Trophoblast cell (in vitro differentiated cells and primary cell): ENCODE data around the gene CDX1.

Experiments used
- DNase-seq, 2 donors: peaks; one replicate each; pipeline ENCODE4 v3.0.0-alpha.2; 2016
- H2AFZ ChIP-seq: 2 replicates; pipeline ENCODE4 v1.6.1; 2013; ENCODE audit warnings: low read length, moderate library complexity, mild to moderate bottlenecking; ENCODE audit not compliant: insufficient read depth, poor library complexity
- H2AK5ac ChIP-seq: 2 replicates; pipeline ENCODE4 v1.6.1; 2013; ENCODE audit warnings: mild to moderate bottlenecking, low read length
- H2BK120ac ChIP-seq: 2 replicates; pipeline ENCODE4 v1.6.1; 2013; ENCODE audit warnings: low read length, mild to moderate bottlenecking, moderate library complexity; ENCODE audit not compliant: insufficient read depth, poor library complexity
- H2BK12ac ChIP-seq: 2 replicates; pipeline ENCODE4 v1.6.1; 2013; ENCODE audit warnings: mild to moderate bottlenecking, low read length, moderate library complexity
- H2BK5ac ChIP-seq: 2 replicates; pipeline ENCODE4 v1.6.1; 2013; ENCODE audit warnings: low read length, low read depth, moderate library complexity, mild to moderate bottlenecking; ENCODE audit not compliant: poor library complexity
- H3K14ac ChIP-seq: 2 replicates; pipeline ENCODE4 v1.6.1; 2013; ENCODE audit warnings: mild to moderate bottlenecking, low read length
- H3K18ac ChIP-seq: 2 replicates; pipeline ENCODE4 v1.6.1; 2013; ENCODE audit warnings: mild to moderate bottlenecking, low read length
- H3K23ac ChIP-seq: 2 replicates; pipeline ENCODE4 v1.6.1; 2013; ENCODE audit warnings: low read length
- H3K27ac ChIP-seq: 2 replicates; pipeline ENCODE4 v1.5.1; 2013; ENCODE audit warnings: low read depth, mild to moderate bottlenecking, inconsistent platforms, low read length, moderate library complexity
- H3K27me3 ChIP-seq: 2 replicates; pipeline ENCODE4 v1.6.1; 2013; ENCODE audit warnings: inconsistent platforms, mild to moderate bottlenecking, low read length, moderate library complexity; ENCODE audit not compliant: insufficient read depth
- H3K36me3 ChIP-seq, 2 experiments: 1 replicate in 1 of 2; 2 replicates in 1 of 2; pipeline ENCODE4 v1.6.1; 2013; ENCODE audit warnings: low read length in 2 of 2, mild to moderate bottlenecking in 2 of 2, moderate library complexity in 1 of 2; ENCODE audit not compliant: insufficient read depth in 2 of 2, control insufficient read depth in 1 of 2
- H3K4ac ChIP-seq: 2 replicates; pipeline ENCODE4 v1.6.1; 2013; ENCODE audit warnings: low read depth, mild to moderate bottlenecking, low read length, moderate library complexity
- H3K4me1 ChIP-seq, 2 experiments: 1 replicate in 1 of 2; 2 replicates in 1 of 2; pipeline ENCODE4 v1.6.1; 2013; ENCODE audit warnings: low read length in 2 of 2, mild to moderate bottlenecking in 2 of 2, moderate library complexity in 1 of 2; ENCODE audit not compliant: insufficient read depth in 2 of 2, control insufficient read depth in 1 of 2
- H3K4me2 ChIP-seq: 2 replicates; pipeline ENCODE4 v1.6.1; 2013; ENCODE audit warnings: inconsistent platforms, mild to moderate bottlenecking, low read length, moderate library complexity
- H3K4me3 ChIP-seq: 2 replicates; pipeline ENCODE4 v1.5.1; 2013; ENCODE audit warnings: mild to moderate bottlenecking, low read depth, low read length, inconsistent platforms
- H3K79me1 ChIP-seq: one replicate; pipeline ENCODE4 v1.6.1; 2013; ENCODE audit warnings: low read length
- H3K79me2 ChIP-seq: 2 replicates; pipeline ENCODE4 v1.6.1; 2013; ENCODE audit warnings: low read length, mild to moderate bottlenecking; ENCODE audit not compliant: control insufficient read depth, insufficient read depth, poor library complexity
- H3K9ac ChIP-seq: 2 replicates; pipeline ENCODE4 v1.6.1; 2013; ENCODE audit warnings: mild to moderate bottlenecking, low read length
- H3K9me3 ChIP-seq: 2 replicates; pipeline ENCODE4 v1.6.1; 2013; ENCODE audit warnings: low read depth, mild to moderate bottlenecking, control low read depth, inconsistent platforms, low read length; ENCODE audit not compliant: insufficient read depth
- H4K12ac ChIP-seq: 2 replicates; pipeline ENCODE4 v1.6.1; 2013; ENCODE audit warnings: low read depth, mild to moderate bottlenecking, low read length, moderate library complexity
- H4K8ac ChIP-seq: 2 replicates; pipeline ENCODE4 v1.6.1; 2013; ENCODE audit warnings: low read depth, mild to moderate bottlenecking, low read length, moderate library complexity
- H4K91ac ChIP-seq: one replicate; pipeline ENCODE4 v1.6.1; 2013; ENCODE audit warnings: low read depth, mild to moderate bottlenecking, low read length, moderate library complexity
- WGBS: extraction: QIAGEN DNeasy Blood & Tissue Kit; methylation state at CpG from one replicate; pipeline ENCODE4 v1.1.7; 2013; ENCODE audit warnings: missing lambda C conversion rate; ENCODE audit not compliant: insufficient read length, insufficient coverage; ENCODE audit errors: extremely low coverage; 5-methylcytosine and 5-hydroxymethylcytosine counted together

CDX1 gene

DNA sequence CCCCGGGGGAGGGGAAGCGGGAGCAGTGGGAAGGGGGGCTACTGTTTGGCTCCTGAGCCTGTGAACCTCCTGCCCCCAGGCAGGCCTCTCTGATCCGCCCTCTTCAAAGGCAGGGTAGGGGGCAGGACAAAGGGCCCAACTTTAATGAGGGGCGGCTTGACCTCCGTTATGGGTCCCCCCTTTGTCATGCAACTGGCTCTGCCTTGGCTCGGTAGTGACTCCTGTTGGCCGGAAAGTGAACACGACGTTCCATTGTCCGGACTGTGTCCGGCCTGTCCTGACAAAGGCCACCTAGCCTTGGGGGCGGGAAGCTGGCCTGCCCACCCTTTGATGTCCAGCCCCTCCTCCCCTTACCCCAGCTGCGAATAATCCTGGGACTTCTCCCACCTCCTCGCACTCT, 1.3 kb downstream of the CDX1 start:
- H4K8ac ChIP-seq = no peak overlapping the region
- no peak overlapping the region for H3K27ac ChIP-seq
- H2BK12ac ChIP-seq = no peak overlapping the region
- H3K4ac ChIP-seq = no peak overlapping the region
- no peak overlapping the region for H3K9ac ChIP-seq
- H3K4me2 ChIP-seq = no peak overlapping the region
- H4K91ac ChIP-seq = no peak overlapping the region
- peaks cover 4% of the 10 kb centered on the region for H3K9me3 ChIP-seq
- H2AFZ ChIP-seq = no peak overlapping the region
- no peak overlapping the region for H3K14ac ChIP-seq
- H3K27me3 ChIP-seq = peaks cover 11% of the 10 kb centered on the region
- no peaks in the 10 kb centered on the region for H3K79me2 ChIP-seq
- WGBS = no CpG with 5 or more reads among the region's 14 CpGs
- H4K12ac ChIP-seq = no peak overlapping the region
- H3K23ac ChIP-seq = no peak overlapping the region
- H2BK120ac ChIP-seq = no peak overlapping the region
- no peaks in the 10 kb centered on the region for H3K36me3 ChIP-seq
- H3K4me1 ChIP-seq = peaks cover 12 to 25% of the 10 kb centered on the region in 2 experiments
- no peak overlapping the region for H2BK5ac ChIP-seq
- no peak overlapping the region for H3K18ac ChIP-seq
- peaks cover 8% of the 10 kb centered on the region for H3K79me1 ChIP-seq
- no peak overlapping the region for H3K4me3 ChIP-seq
- no peak overlapping the region for H2AK5ac ChIP-seq
- DNase-seq = no peak

DNA sequence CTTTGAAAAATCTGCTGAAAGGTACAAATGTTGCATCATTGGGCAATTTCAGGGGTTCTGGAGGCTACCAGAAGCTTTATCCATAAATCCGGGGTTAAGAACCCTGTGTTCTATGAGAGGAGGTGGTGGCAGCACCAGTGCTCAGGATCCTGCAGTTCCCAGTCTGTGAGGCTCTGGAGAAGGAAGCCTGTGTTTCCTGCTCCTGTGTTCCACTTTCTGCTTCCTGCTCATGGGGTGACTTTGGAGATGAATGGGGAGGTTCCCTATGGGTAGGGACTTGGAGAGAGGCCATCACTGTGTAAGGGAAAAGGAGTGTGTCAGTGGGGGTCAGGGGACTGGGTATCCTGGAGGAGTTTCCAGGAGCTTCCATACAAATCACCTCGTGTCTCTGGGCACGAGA, 2.3 kb downstream of the CDX1 start:
- Histone ChIP-seq H3K4me1 (peaks cover 5 to 20% of the 10 kb centered on the region in 2 experiments), H3K18ac (no peak overlapping the region), H4K91ac (no peak overlapping the region), H3K9ac (no peak overlapping the region), H4K8ac (no peak overlapping the region), H4K12ac (no peak overlapping the region), H2AK5ac (no peak overlapping the region), H2BK12ac (no peak overlapping the region), H3K4me3 (no peak overlapping the region), H2BK120ac (no peak overlapping the region), H3K27me3 (peaks cover 11% of the 10 kb centered on the region), H3K14ac (no peak overlapping the region), H2BK5ac (no peak overlapping the region), H3K4ac (no peak overlapping the region), H3K36me3 (no peaks in the 10 kb centered on the region), H3K27ac (no peak overlapping the region), H3K79me2 (no peaks in the 10 kb centered on the region), H3K79me1 (peaks cover 5% of the 10 kb centered on the region), H3K9me3 (peaks cover 4% of the 10 kb centered on the region), H2AFZ (no peak overlapping the region), H3K23ac (no peak overlapping the region), H3K4me2 (no peak overlapping the region)
- DNase-seq = no peak
- no CpG with 5 or more reads among the region's 3 CpGs for WGBS

DNA sequence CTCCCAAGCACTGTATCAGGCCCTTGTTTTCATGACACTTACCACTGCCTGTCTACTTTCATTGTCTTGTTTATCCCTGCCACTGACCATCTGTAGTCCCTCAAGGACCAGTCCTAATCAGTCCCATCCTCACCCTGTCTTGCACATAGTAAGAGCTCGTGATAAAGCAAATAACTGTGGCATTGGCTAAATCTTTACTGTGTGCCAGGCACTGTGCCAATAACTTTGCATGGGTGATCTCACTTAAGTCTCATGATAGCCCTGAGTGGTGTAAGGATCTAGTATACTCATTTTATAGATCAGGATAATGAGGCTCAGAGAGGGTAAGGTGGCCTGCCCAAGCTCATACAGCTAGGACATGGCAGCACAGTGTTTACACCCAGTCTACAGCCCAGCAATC, 5.6 kb downstream of the CDX1 start:
- H3K9me3 ChIP-seq = peaks cover 1% of the 10 kb centered on the region
- no peak overlapping the region for H3K9ac ChIP-seq
- peaks cover 7% of the 10 kb centered on the region for H3K27me3 ChIP-seq
- no peak overlapping the region for H3K23ac ChIP-seq
- no peak overlapping the region for H4K91ac ChIP-seq
- no peak overlapping the region for H2AK5ac ChIP-seq
- H3K36me3 ChIP-seq = no peaks in the 10 kb centered on the region
- H3K4ac ChIP-seq = no peak overlapping the region
- H2AFZ ChIP-seq = no peak overlapping the region
- no peak overlapping the region for H4K8ac ChIP-seq
- H3K79me2 ChIP-seq = no peaks in the 10 kb centered on the region
- H3K4me1 ChIP-seq = peaks cover 2 to 10% of the 10 kb centered on the region in 2 experiments
- no peak overlapping the region for H3K18ac ChIP-seq
- no peak overlapping the region for H2BK5ac ChIP-seq
- no CpG with 5 or more reads among the region's 1 CpG for WGBS
- peaks cover 6% of the 10 kb centered on the region for H3K79me1 ChIP-seq
- H2BK120ac ChIP-seq = no peak overlapping the region
- H3K14ac ChIP-seq = no peak overlapping the region
- H4K12ac ChIP-seq = no peak overlapping the region
- H2BK12ac ChIP-seq = no peak overlapping the region
- H3K27ac ChIP-seq = no peak overlapping the region
- DNase-seq = no peak
- no peak overlapping the region for H3K4me2 ChIP-seq
- no peak overlapping the region for H3K4me3 ChIP-seq

DNA sequence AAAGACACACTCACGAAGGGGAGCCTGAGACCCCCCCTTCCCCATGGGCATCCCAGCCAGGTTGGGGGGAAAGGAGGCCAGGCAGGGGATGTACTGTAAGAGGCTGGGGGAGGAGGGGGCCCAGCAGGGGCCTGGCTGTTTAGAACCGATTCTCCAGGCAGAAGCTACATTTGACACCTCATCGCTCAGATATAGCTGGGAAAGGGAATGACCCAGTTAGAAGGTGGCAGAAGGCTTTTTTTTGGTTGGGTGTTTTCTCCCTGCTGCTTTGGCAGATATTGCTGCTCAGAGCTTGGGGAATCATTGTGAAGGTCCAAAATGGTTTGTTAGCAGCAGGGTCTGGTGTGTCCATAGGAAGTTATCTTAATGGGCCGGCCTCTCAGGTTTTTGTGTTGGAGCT, 6.0 kb downstream of the CDX1 start:
- Histone ChIP-seq H3K79me2 (no peaks in the 10 kb centered on the region), H3K23ac (no peak overlapping the region), H2AK5ac (no peak overlapping the region), H4K8ac (no peak overlapping the region), H3K36me3 (no peaks in the 10 kb centered on the region), H2BK120ac (no peak overlapping the region), H3K4ac (no peak overlapping the region), H2AFZ (no peak overlapping the region), H3K27me3 (peaks cover 4% of the 10 kb centered on the region), H3K79me1 (peaks cover 4% of the 10 kb centered on the region), H3K18ac (no peak overlapping the region), H4K12ac (no peak overlapping the region), H3K4me3 (no peak overlapping the region), H3K14ac (no peak overlapping the region), H3K9me3 (peaks cover under 1% of the 10 kb centered on the region), H4K91ac (no peak overlapping the region), H2BK12ac (no peak overlapping the region), H3K9ac (no peak overlapping the region), H2BK5ac (no peak overlapping the region), H3K27ac (no peak overlapping the region), H3K4me1 (peaks cover 0 to 6% of the 10 kb centered on the region in 2 experiments), H3K4me2 (no peak overlapping the region)
- WGBS = no CpG with 5 or more reads among the region's 4 CpGs
- no peak for DNase-seq
